ENCODE measurements around the gene C12orf75.

- no peak for TF ChIP-seq CTCF (IDR thresholded peaks at IDR 0.05 in 8 of 11, conservative IDR thresholded peaks at IDR 0.05 in 3 of 11)
- no peak for TF ChIP-seq POLR2AphosphoS5 (IDR thresholded peaks at IDR 0.05)
These were observed 43.8 kb downstream of the C12orf75 start for GRCh38 chr12:105374303-105374702.
